Caco-2 (cell line): ENCODE results near the gene PLEKHG5. TPM values are rescaled to one million over a fixed set of nuclear protein-coding genes. Genes with fewer than 3 reads are reported as not detected.

Source experiments
- BruUV-seq: library from RNA; stranded (reverse); fragments of 400-500 nt; replicated peaks from 2 replicates; lab custom pipeline; 2021; lab: Mats Ljungman, UMichigan
- CTCF ChIA-PET: fragments of 300-600 bp; sonication (Branson Sonifier 250); formaldehyde crosslinking; loops from one replicate; lab custom pipeline; 2022; ENCODE audit warnings: antibody characterized with exemption; lab: Charles Lee
- POLR2A ChIA-PET: fragments of 300-600 bp; sonication (Branson Sonifier 250); formaldehyde crosslinking; loops from one replicate; lab custom pipeline; 2022; ENCODE audit warnings: antibody characterized with exemption; lab: Charles Lee
- DNase-seq, 2 experiments: peaks; one replicate each; pipeline versions ENCODE4 v3.0.0 to v3.0.0-alpha.2; 2020 to 2022
- H3K27me3 ChIP-seq: replicated peaks from 2 replicates; pipeline ENCODE4 v1.6.0; 2011; ENCODE audit warnings: low read length; ENCODE audit not compliant: control insufficient read depth, insufficient read depth
- H3K36me3 ChIP-seq: 2 replicates; pipeline ENCODE4 v1.5.1; 2011; ENCODE audit warnings: low read length; ENCODE audit not compliant: control insufficient read depth, insufficient read depth
- H3K4me1 ChIP-seq: fragments of 250-450 bp; sonication (Bioruptor Pico); 2 replicates; pipeline ENCODE4 v1.5.1; 2020; ENCODE audit warnings: mild to moderate bottlenecking
- H3K4me3 ChIP-seq: 2 replicates; pipeline ENCODE4 v1.5.1; 2011; ENCODE audit warnings: low read depth, mild to moderate bottlenecking, control low read depth, low read length
- H3K9me3 ChIP-seq: fragments of 250-450 bp; sonication (Bioruptor Pico); 2 replicates; pipeline ENCODE4 v1.5.1; 2020; ENCODE audit warnings: mild to moderate bottlenecking, moderate library complexity
- H3K27ac Mint-ChIP-seq: one replicate; pipeline ENCODE4 v1.8.0; 2022; ENCODE audit warnings: mixed read lengths; ENCODE audit not compliant: unreplicated experiment
- H3K27me3 Mint-ChIP-seq: one replicate; pipeline ENCODE4 v1.8.0; 2022; ENCODE audit warnings: mixed read lengths; ENCODE audit not compliant: insufficient read depth, unreplicated experiment
- H3K36me3 Mint-ChIP-seq: one replicate; pipeline ENCODE4 v1.8.0; 2022; ENCODE audit warnings: mild to moderate bottlenecking, mixed read lengths; ENCODE audit not compliant: insufficient read depth, unreplicated experiment
- H3K4me1 Mint-ChIP-seq: one replicate; pipeline ENCODE4 v1.8.0; 2022; ENCODE audit warnings: low read depth, mixed read lengths; ENCODE audit not compliant: unreplicated experiment
- H3K4me3 Mint-ChIP-seq: one replicate; pipeline ENCODE4 v1.8.0; 2022; ENCODE audit warnings: mild to moderate bottlenecking, moderate library complexity, mixed read lengths; ENCODE audit not compliant: unreplicated experiment
- H3K9me3 Mint-ChIP-seq: one replicate; pipeline ENCODE4 v1.8.0; 2022; ENCODE audit warnings: mixed read lengths; ENCODE audit not compliant: unreplicated experiment
- intact Hi-C: fragments of 100-400 bp; cut with micrococcal nuclease; formaldehyde crosslinking; loops from one replicate; pipeline ENCODE4 v1.10.0; 2022; ENCODE audit not compliant: unreplicated experiment
- total RNA-seq: library from RNA; stranded (reverse); gene quantifications from 2 replicates; pipeline ENCODE4 v1.2.3, GENCODE V29; 2022
- TF ChIP-seq, protein P1 (sequence below), 2 experiments: fragments of 200-600 bp in 1 of 2; IDR thresholded peaks; 1 replicate in 1 of 2; 2 replicates in 1 of 2; pipeline versions ENCODE4 v1.5.1 to v1.8.0; 2011 to 2022; ENCODE audit warnings: antibody characterized with exemption in 1 of 2, control low read depth in 1 of 2, inconsistent platforms in 1 of 2, low read depth in 1 of 2, low read length in 1 of 2, mild to moderate bottlenecking in 1 of 2, moderate library complexity in 1 of 2; ENCODE audit not compliant: insufficient read depth in 1 of 2, severe bottlenecking in 1 of 2, unreplicated experiment in 1 of 2

Gene PLEKHG5
- total RNA-seq, 1 experiment from 2014 or later = 12.2 TPM

GRCh38 chr1:6426972-6427350 is 64.5 kb downstream of the PLEKHG5 start:
- Mint-ChIP-seq H3K27me3 (no peaks in the 10 kb centered on the region), H3K36me3 (no peaks in the 10 kb centered on the region), H3K4me1 (no peaks in the 10 kb centered on the region), H3K4me3 (no peak overlapping the region), H3K9me3 (no peaks in the 10 kb centered on the region), H3K27ac (no peak overlapping the region)
- Histone ChIP-seq H3K4me3 (no peak overlapping the region), H3K36me3 (no peaks in the 10 kb centered on the region), H3K27me3 (peaks cover 1% of the 10 kb centered on the region), H3K4me1 (peaks cover 14% of the 10 kb centered on the region), H3K9me3 (no peaks in the 10 kb centered on the region)
- ChIA-PET CTCF (no interaction called here), POLR2A (no interaction called here)
- TF ChIP-seq, protein P1, sequence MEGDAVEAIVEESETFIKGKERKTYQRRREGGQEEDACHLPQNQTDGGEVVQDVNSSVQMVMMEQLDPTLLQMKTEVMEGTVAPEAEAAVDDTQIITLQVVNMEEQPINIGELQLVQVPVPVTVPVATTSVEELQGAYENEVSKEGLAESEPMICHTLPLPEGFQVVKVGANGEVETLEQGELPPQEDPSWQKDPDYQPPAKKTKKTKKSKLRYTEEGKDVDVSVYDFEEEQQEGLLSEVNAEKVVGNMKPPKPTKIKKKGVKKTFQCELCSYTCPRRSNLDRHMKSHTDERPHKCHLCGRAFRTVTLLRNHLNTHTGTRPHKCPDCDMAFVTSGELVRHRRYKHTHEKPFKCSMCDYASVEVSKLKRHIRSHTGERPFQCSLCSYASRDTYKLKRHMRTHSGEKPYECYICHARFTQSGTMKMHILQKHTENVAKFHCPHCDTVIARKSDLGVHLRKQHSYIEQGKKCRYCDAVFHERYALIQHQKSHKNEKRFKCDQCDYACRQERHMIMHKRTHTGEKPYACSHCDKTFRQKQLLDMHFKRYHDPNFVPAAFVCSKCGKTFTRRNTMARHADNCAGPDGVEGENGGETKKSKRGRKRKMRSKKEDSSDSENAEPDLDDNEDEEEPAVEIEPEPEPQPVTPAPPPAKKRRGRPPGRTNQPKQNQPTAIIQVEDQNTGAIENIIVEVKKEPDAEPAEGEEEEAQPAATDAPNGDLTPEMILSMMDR (IDR thresholded peaks at IDR 0.05; ENCODE audit: insufficient read depth in 1 of 2, low read depth in 1 of 2, low read length in 1 of 2, severe bottlenecking in 1 of 2, unreplicated experiment in 1 of 2) = no peak
- no peak for DNase-seq
- intact Hi-C loops = no loop called here
- no TSS peak for BruUV-seq

- H3K9me3 Mint-ChIP-seq = no peaks in the 10 kb centered on the region
- Histone ChIP-seq H3K4me3 (no peak overlapping the region), H3K4me1 (peaks cover 14% of the 10 kb centered on the region), H3K9me3 (no peaks in the 10 kb centered on the region), H3K36me3 (no peaks in the 10 kb centered on the region), H3K27me3 (peaks cover 1% of the 10 kb centered on the region)
- no peak overlapping the region for H3K27ac Mint-ChIP-seq
- POLR2A ChIA-PET = no interaction called here
- peaks cover 4% of the 10 kb centered on the region for H3K27me3 Mint-ChIP-seq
- DNase-seq = no peak
- CTCF ChIA-PET = interaction anchor here (1.2 kb wide), 1 partner anchor 14 kb away, joined by 3 read pairs; no protein-coding TSS in a partner anchor
- no peak overlapping the region for H3K4me3 Mint-ChIP-seq
- no TSS peak for BruUV-seq
- H3K4me1 Mint-ChIP-seq = no peaks in the 10 kb centered on the region
- TF ChIP-seq, protein P1 (IDR thresholded peaks at IDR 0.05; ENCODE audit: insufficient read depth in 1 of 2, low read depth in 1 of 2, low read length in 1 of 2, severe bottlenecking in 1 of 2, unreplicated experiment in 1 of 2) = no peak
- no peaks in the 10 kb centered on the region for H3K36me3 Mint-ChIP-seq
- intact Hi-C loops = no loop called here
Measured at GRCh38 chr1:6426277-6426971, 65.0 kb downstream of the PLEKHG5 start.

- peak in 1 of 2 experiments; percentile 28 for DNase-seq
- TF ChIP-seq, protein P1 (IDR thresholded peaks at IDR 0.05; ENCODE audit: insufficient read depth in 1 of 2, low read depth in 1 of 2, low read length in 1 of 2, severe bottlenecking in 1 of 2, unreplicated experiment in 1 of 2) = no peak
- intact Hi-C loops = no loop called here
- no peaks in the 10 kb centered on the region for H3K9me3 ChIP-seq
- no peaks in the 10 kb centered on the region for H3K36me3 ChIP-seq
- peaks cover 14% of the 10 kb centered on the region for H3K4me1 ChIP-seq
- Mint-ChIP-seq H3K27me3 (peaks cover 7% of the 10 kb centered on the region), H3K9me3 (no peaks in the 10 kb centered on the region), H3K4me1 (no peaks in the 10 kb centered on the region), H3K4me3 (no peak overlapping the region), H3K36me3 (no peaks in the 10 kb centered on the region), H3K27ac (no peak overlapping the region)
- POLR2A ChIA-PET = no interaction called here
- no peak overlapping the region for H3K4me3 ChIP-seq
- CTCF ChIA-PET = interaction anchor here (1.2 kb wide), 1 partner anchor 15 kb away, joined by 3 read pairs; no protein-coding TSS in a partner anchor
- H3K27me3 ChIP-seq = peaks cover 1% of the 10 kb centered on the region
- BruUV-seq = no TSS peak
Measured at GRCh38 chr1:6425658-6426057, 65.8 kb downstream of the PLEKHG5 start.
